Measurements from ENCODE around the gene DUSP22.
A peak's percentile ranks its signal among the peaks of the same experiment; 100 is the strongest.

- TF ChIP-seq ZC3H11A (IDR thresholded peaks at IDR 0.05; ENCODE audit: low read depth, low read length) (no peak), UBTF (IDR thresholded peaks at IDR 0.05; ENCODE audit: borderline replicate concordance in 1 of 2, low read depth in 2 of 2, low read length in 2 of 2) (no peak), CTCF (IDR thresholded peaks at IDR 0.05 in 2 of 3, conservative IDR thresholded peaks at IDR 0.05 in 1 of 3; ENCODE audit: insufficient read depth in 2 of 3, low read depth in 1 of 3, low read length in 3 of 3) (peak in 2 of 3 experiments; percentile 26; a peak in 2 of 6 replicates), CBX8 (IDR thresholded peaks at IDR 0.05; ENCODE audit: borderline replicate concordance, extremely low read depth, low read depth, low read length, poor library complexity, severe bottlenecking) (no peak), SMARCA4 (IDR thresholded peaks at IDR 0.05) (no peak), GABPA (tag; conservative IDR thresholded peaks at IDR 0.05; ENCODE audit: low read depth) (no peak), GTF2E2 (tag; IDR thresholded peaks at IDR 0.05) (no peak), POLR2AphosphoS5 (IDR thresholded peaks at IDR 0.05; ENCODE audit: control insufficient read depth, insufficient read depth, low read depth, low read length) (no peak), KDM5B (IDR thresholded peaks at IDR 0.05; ENCODE audit: insufficient replicate concordance, low read depth, low read length) (no peak), FOXA3 (CRISPR knock-in tag; conservative IDR thresholded peaks at IDR 0.05 in 1 of 2, IDR thresholded peaks at IDR 0.05 in 1 of 2) (no peak), NBN (IDR thresholded peaks at IDR 0.05; ENCODE audit: low read depth) (no peak), BCLAF1 (IDR thresholded peaks at IDR 0.05; ENCODE audit: borderline replicate concordance in 1 of 2, control insufficient read depth in 1 of 2, low read depth in 2 of 2, low read length in 1 of 2) (no peak)
Measured at GRCh38 chr6:351011-351866, 59.0 kb downstream of the DUSP22 start.
